ENCODE measurements around the gene KCTD3.

Gene KCTD3

GRCh38 chr1:215652371-215652770 is 85.3 kb downstream of the KCTD3 start:
- Histone ChIP-seq H3K4me3 (ENCODE audit: low read length in 2 of 2) (no peak overlapping the region), H3K27me3 (ENCODE audit: control insufficient read depth in 1 of 2, insufficient read depth in 2 of 2, low read length in 2 of 2) (peaks cover 0 to 3% of the 10 kb centered on the region in 2 donors), H3K27ac (ENCODE audit: low read length) (no peak overlapping the region), H3K4me1 (ENCODE audit: control insufficient read depth, insufficient read depth, low read length) (no peaks in the 10 kb centered on the region), H3K9me3 (ENCODE audit: control insufficient read depth in 2 of 2, low read length in 2 of 2) (no peaks in the 10 kb centered on the region), H3K36me3 (ENCODE audit: control insufficient read depth in 2 of 2, insufficient read depth in 2 of 2, low read length in 2 of 2) (no peaks in the 10 kb centered on the region), H3K9ac (ENCODE audit: low read length in 2 of 2) (no peak overlapping the region)

GRCh38 chr1:215657047-215657446 is 89.9 kb downstream of the KCTD3 start:
- Histone ChIP-seq H3K4me3 (ENCODE audit: low read length in 2 of 2) (no peak overlapping the region), H3K27me3 (ENCODE audit: control insufficient read depth in 1 of 2, insufficient read depth in 2 of 2, low read length in 2 of 2) (no peaks in the 10 kb centered on the region), H3K9ac (ENCODE audit: low read length in 2 of 2) (no peak overlapping the region), H3K27ac (ENCODE audit: low read length) (no peak overlapping the region), H3K9me3 (ENCODE audit: control insufficient read depth in 2 of 2, low read length in 2 of 2) (no peaks in the 10 kb centered on the region), H3K36me3 (ENCODE audit: control insufficient read depth in 2 of 2, insufficient read depth in 2 of 2, low read length in 2 of 2) (no peaks in the 10 kb centered on the region), H3K4me1 (ENCODE audit: control insufficient read depth, insufficient read depth, low read length) (no peaks in the 10 kb centered on the region)

GRCh38 chr1:215660259-215660658 is 93.2 kb downstream of the KCTD3 start:
- no peaks in the 10 kb centered on the region for H3K4me1 ChIP-seq (ENCODE audit: control insufficient read depth, insufficient read depth, low read length)
- no peak overlapping the region for H3K27ac ChIP-seq (ENCODE audit: low read length)
- H3K4me3 ChIP-seq (ENCODE audit: low read length in 2 of 2): no peak overlapping the region
- H3K36me3 ChIP-seq (ENCODE audit: control insufficient read depth in 2 of 2, insufficient read depth in 2 of 2, low read length in 2 of 2): no peaks in the 10 kb centered on the region
- H3K9me3 ChIP-seq (ENCODE audit: control insufficient read depth in 2 of 2, low read length in 2 of 2): no peaks in the 10 kb centered on the region
- no peak overlapping the region for H3K9ac ChIP-seq (ENCODE audit: low read length in 2 of 2)
- H3K27me3 ChIP-seq (ENCODE audit: control insufficient read depth in 1 of 2, insufficient read depth in 2 of 2, low read length in 2 of 2): no peaks in the 10 kb centered on the region

- Histone ChIP-seq H3K9ac (ENCODE audit: low read length in 2 of 2) (no peak overlapping the region), H3K36me3 (ENCODE audit: control insufficient read depth in 2 of 2, insufficient read depth in 2 of 2, low read length in 2 of 2) (no peaks in the 10 kb centered on the region), H3K9me3 (ENCODE audit: control insufficient read depth in 2 of 2, low read length in 2 of 2) (no peaks in the 10 kb centered on the region), H3K27me3 (ENCODE audit: control insufficient read depth in 1 of 2, insufficient read depth in 2 of 2, low read length in 2 of 2) (no peaks in the 10 kb centered on the region), H3K4me3 (ENCODE audit: low read length in 2 of 2) (no peak overlapping the region), H3K4me1 (ENCODE audit: control insufficient read depth, insufficient read depth, low read length) (no peaks in the 10 kb centered on the region), H3K27ac (ENCODE audit: low read length) (no peak overlapping the region)
Measured at GRCh38 chr1:215661033-215661432, 93.9 kb downstream of the KCTD3 start.

- H3K27ac ChIP-seq (ENCODE audit: low read length): no peak overlapping the region
- no peaks in the 10 kb centered on the region for H3K36me3 ChIP-seq (ENCODE audit: control insufficient read depth in 2 of 2, insufficient read depth in 2 of 2, low read length in 2 of 2)
- H3K4me1 ChIP-seq (ENCODE audit: control insufficient read depth, insufficient read depth, low read length): no peaks in the 10 kb centered on the region
- no peaks in the 10 kb centered on the region for H3K9me3 ChIP-seq (ENCODE audit: control insufficient read depth in 2 of 2, low read length in 2 of 2)
- no peaks in the 10 kb centered on the region for H3K27me3 ChIP-seq (ENCODE audit: control insufficient read depth in 1 of 2, insufficient read depth in 2 of 2, low read length in 2 of 2)
- no peak overlapping the region for H3K4me3 ChIP-seq (ENCODE audit: low read length in 2 of 2)
- H3K9ac ChIP-seq (ENCODE audit: low read length in 2 of 2): no peak overlapping the region
Measured at GRCh38 chr1:215665215-215665614, 98.1 kb downstream of the KCTD3 start.

- no peaks in the 10 kb centered on the region for H3K36me3 ChIP-seq (ENCODE audit: control insufficient read depth in 2 of 2, insufficient read depth in 2 of 2, low read length in 2 of 2)
- no peaks in the 10 kb centered on the region for H3K27me3 ChIP-seq (ENCODE audit: control insufficient read depth in 1 of 2, insufficient read depth in 2 of 2, low read length in 2 of 2)
- no peaks in the 10 kb centered on the region for H3K4me1 ChIP-seq (ENCODE audit: control insufficient read depth, insufficient read depth, low read length)
- H3K27ac ChIP-seq (ENCODE audit: low read length): no peak overlapping the region
- H3K9ac ChIP-seq (ENCODE audit: low read length in 2 of 2): no peak overlapping the region
- no peaks in the 10 kb centered on the region for H3K9me3 ChIP-seq (ENCODE audit: control insufficient read depth in 2 of 2, low read length in 2 of 2)
- H3K4me3 ChIP-seq (ENCODE audit: low read length in 2 of 2): no peak overlapping the region
Measured at GRCh38 chr1:215667761-215668160, 100.7 kb downstream of the KCTD3 start.

GRCh38 chr1:215669806-215670491 is 102.8 kb downstream of the KCTD3 start:
- Histone ChIP-seq H3K27ac (ENCODE audit: low read length) (no peak overlapping the region), H3K4me1 (ENCODE audit: control insufficient read depth, insufficient read depth, low read length) (no peaks in the 10 kb centered on the region), H3K27me3 (ENCODE audit: control insufficient read depth in 1 of 2, insufficient read depth in 2 of 2, low read length in 2 of 2) (no peaks in the 10 kb centered on the region), H3K4me3 (ENCODE audit: low read length in 2 of 2) (no peak overlapping the region), H3K36me3 (ENCODE audit: control insufficient read depth in 2 of 2, insufficient read depth in 2 of 2, low read length in 2 of 2) (no peaks in the 10 kb centered on the region), H3K9ac (ENCODE audit: low read length in 2 of 2) (no peak overlapping the region), H3K9me3 (ENCODE audit: control insufficient read depth in 2 of 2, low read length in 2 of 2) (no peaks in the 10 kb centered on the region)
